Measurements from ENCODE around the gene PAOX. TPM values are rescaled to one million over a fixed set of nuclear protein-coding genes. Genes with fewer than 3 reads are reported as not detected.

PAOX gene
- total and polyA plus RNA-seq, 7 donors = 2.4 to 5.2 (median 3.5) TPM

- no peak for ATAC-seq
- intact Hi-C loops (cut with DNase I) = no loop called here
- WGBS, 3 donors = 83 to 87% (median 87%) methylated on average over 5 of the region's 5 CpGs
Measured at GRCh38 chr10:133361227-133361626, 17.8 kb upstream of the PAOX start.

DNA sequence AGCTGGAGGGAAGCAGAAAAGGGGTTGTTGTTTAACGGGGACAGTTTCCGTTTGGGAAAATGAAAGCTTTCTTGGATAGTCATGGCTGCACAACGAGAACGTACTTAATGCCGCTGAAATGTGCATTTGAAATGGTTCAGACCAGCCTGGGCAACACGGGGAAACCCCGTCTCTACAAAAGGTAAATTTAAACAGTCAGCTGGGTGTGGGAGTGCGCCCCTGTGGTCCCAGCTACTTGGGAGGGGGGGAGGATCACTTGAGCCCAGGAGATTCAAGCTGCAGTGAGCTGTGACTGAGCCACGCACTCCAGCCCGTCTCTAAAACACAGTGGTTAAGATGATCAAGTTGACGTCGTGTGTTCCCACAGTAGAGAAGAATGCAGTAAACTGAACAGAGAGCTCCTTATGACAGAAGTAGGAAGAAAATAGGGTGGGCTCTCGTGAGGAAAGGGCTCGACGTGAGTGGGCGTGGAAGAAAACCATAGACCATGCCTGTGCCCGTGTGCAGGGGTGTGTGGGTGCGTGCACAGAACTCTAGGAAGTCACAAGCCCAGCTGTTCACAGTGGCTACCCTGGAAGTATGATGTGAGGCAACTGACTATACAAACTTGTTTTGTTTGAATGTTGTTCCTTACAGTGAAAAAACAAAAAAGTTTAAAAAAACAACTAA is 17.2 kb upstream of the PAOX start:
- TF ChIP-seq CTCF (IDR thresholded peaks at IDR 0.05) = no peak
- WGBS, 3 donors = 75 to 81% (median 76%) methylated on average over 18 of the region's 18 CpGs
- Histone ChIP-seq H3K27ac (no peak overlapping the region), H3K36me3 (ENCODE audit: insufficient read depth in 1 of 2, low read depth in 1 of 2) (peaks cover 4 to 52% of the 10 kb centered on the region in 2 donors), H3K4me1 (no peaks in the 10 kb centered on the region), H3K9me3 (no peaks in the 10 kb centered on the region), H3K4me3 (no peak overlapping the region), H3K27me3 (ENCODE audit: insufficient read depth in 3 of 3, low read length in 2 of 3) (no peaks in the 10 kb centered on the region)
- intact Hi-C loops (cut with DNase I) = no loop called here
- ATAC-seq (no peak), DNase-seq (no peak)

More at GRCh38 chr10:133361227-133361626, 17.8 kb upstream of the PAOX start:
- Histone ChIP-seq H3K36me3 (ENCODE audit: insufficient read depth in 1 of 2, low read depth in 1 of 2) (peaks cover 4 to 45% of the 10 kb centered on the region in 2 donors), H3K27me3 (ENCODE audit: insufficient read depth in 3 of 3, low read length in 2 of 3) (no peaks in the 10 kb centered on the region), H3K9me3 (no peaks in the 10 kb centered on the region), H3K4me3 (no peak overlapping the region), H3K27ac (no peak overlapping the region), H3K4me1 (peaks cover 4% of the 10 kb centered on the region)
- TF ChIP-seq CTCF (IDR thresholded peaks at IDR 0.05) = no peak
- no peak for DNase-seq

DNA sequence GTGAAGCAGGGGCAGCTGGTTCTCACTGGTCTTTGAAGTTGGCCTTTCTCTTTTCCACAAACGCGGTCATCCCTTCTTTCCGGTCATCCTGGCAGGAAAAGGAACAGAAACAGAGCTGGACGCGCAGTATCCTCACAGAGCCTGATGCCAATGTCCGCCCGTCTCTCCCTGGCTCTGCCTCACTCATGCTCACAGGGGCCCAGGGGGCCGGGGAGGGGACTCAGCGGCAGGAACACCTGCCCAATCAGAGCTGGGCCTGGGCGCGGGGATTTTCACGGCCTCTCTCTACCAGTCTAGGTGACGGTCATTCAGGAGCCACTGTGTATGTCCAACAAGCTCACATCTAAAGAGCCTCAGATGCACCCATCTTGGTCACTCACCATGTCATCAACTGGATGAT is 16.2 kb upstream of the PAOX start:
- 83 to 94% (median 87%) methylated on average over 13 of the region's 13 CpGs for WGBS, 3 donors
- H3K4me1 ChIP-seq = no peaks in the 10 kb centered on the region
- no peak overlapping the region for H3K27ac ChIP-seq
- no peaks in the 10 kb centered on the region for H3K9me3 ChIP-seq
- no peak for TF ChIP-seq CTCF (IDR thresholded peaks at IDR 0.05)
- no peaks in the 10 kb centered on the region for H3K27me3 ChIP-seq (ENCODE audit: insufficient read depth in 3 of 3, low read length in 2 of 3)
- ATAC-seq (no peak), DNase-seq (no peak)
- H3K4me3 ChIP-seq = no peak overlapping the region
- peaks cover 4 to 55% of the 10 kb centered on the region in 2 donors for H3K36me3 ChIP-seq (ENCODE audit: insufficient read depth in 1 of 2, low read depth in 1 of 2)
- intact Hi-C loops (cut with DNase I) = no loop called here

GRCh38 chr10:133364645-133365431 is 14.2 kb upstream of the PAOX start:
- no peak overlapping the region for H3K27ac ChIP-seq
- no peak for ATAC-seq
- no peaks in the 10 kb centered on the region for H3K27me3 ChIP-seq (ENCODE audit: insufficient read depth in 3 of 3, low read length in 2 of 3)
- H3K4me1 ChIP-seq = no peaks in the 10 kb centered on the region
- DNase-seq = no peak
- H3K9me3 ChIP-seq = no peaks in the 10 kb centered on the region
- H3K36me3 ChIP-seq (ENCODE audit: insufficient read depth in 1 of 2, low read depth in 1 of 2) = peaks cover 4 to 75% of the 10 kb centered on the region in 2 donors
- WGBS, 3 donors = 70 to 71% (median 71%) methylated on average over 29 of the region's 29 CpGs
- intact Hi-C loops (cut with DNase I) = no loop called here
- no peak overlapping the region for H3K4me3 ChIP-seq
- TF ChIP-seq CTCF (IDR thresholded peaks at IDR 0.05) = no peak

Data from psoas muscle (tissue), 8 donors.